GM10248 (cell line): ENCODE measurements around the gene BHLHE23.

Source experiments
- CTCF ChIA-PET: fragments of 300-600 bp; sonication (Branson Sonifier 250); formaldehyde crosslinking; extraction: SDS; loops from one replicate; lab custom pipeline; 2021; ENCODE audit warnings: antibody characterized with exemption; lab: Yijun Ruan, JAX
- POLR2A ChIA-PET: fragments of 350-650 bp; sonication (Branson Sonifier 250); formaldehyde crosslinking; extraction: SDS; loops from one replicate; lab custom pipeline; 2020; ENCODE audit warnings: antibody characterized with exemption; lab: Yijun Ruan, JAX
- DNase-seq: peaks from one replicate; pipeline ENCODE4 v3.0.0; 2012; ENCODE audit errors: extremely low spot score
- TF ChIP-seq, protein P1 (sequence below): IDR thresholded peaks from 2 replicates; pipeline ENCODE4 v1.5.1; 2012; ENCODE audit warnings: mild to moderate bottlenecking, low read depth; ENCODE audit errors: extremely low read depth, missing control alignments, control extremely low read depth

Gene BHLHE23

DNA sequence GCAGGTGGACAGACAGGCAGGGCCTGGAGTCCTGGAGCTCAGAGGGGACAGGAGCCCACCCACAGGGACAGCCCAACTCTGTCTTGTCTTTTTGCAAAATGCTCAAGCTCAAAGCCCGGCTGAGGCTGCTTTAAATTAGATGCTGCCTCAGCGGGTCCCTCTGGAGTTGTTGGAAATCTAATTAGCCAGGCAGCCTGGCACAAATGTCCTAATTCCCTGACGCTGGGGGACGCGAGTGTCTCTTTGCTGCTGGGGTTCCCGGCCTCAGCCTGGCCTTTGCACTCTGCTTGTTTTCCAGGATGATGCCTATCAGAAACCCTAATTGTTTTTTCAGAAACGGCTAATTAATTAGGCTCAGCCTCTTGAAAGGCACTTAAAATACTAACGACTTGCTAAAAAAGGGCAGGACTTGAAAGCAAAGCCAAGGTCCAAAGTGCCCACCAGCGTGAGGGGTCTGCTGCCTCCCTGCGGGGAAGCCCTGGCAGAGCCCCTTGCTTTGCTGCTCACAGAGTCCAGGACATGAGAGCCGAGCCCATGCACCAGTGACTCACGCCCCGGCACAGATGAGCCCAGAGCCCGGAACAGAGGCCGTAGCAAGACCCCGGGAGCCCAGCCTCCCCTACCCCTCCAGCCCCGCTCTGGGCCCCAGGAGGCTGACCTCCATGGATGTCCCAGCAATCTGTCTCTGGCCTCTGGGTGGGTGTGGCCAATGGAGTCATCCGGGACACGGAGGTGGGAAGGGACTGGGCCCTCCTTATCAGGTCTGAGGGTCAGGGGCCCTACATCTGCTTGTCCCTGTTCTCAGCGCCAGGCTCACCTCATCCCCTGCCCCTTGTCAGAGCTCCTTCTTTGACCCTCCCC, 46.0 kb upstream of the BHLHE23 start:
- TF ChIP-seq, protein P1, sequence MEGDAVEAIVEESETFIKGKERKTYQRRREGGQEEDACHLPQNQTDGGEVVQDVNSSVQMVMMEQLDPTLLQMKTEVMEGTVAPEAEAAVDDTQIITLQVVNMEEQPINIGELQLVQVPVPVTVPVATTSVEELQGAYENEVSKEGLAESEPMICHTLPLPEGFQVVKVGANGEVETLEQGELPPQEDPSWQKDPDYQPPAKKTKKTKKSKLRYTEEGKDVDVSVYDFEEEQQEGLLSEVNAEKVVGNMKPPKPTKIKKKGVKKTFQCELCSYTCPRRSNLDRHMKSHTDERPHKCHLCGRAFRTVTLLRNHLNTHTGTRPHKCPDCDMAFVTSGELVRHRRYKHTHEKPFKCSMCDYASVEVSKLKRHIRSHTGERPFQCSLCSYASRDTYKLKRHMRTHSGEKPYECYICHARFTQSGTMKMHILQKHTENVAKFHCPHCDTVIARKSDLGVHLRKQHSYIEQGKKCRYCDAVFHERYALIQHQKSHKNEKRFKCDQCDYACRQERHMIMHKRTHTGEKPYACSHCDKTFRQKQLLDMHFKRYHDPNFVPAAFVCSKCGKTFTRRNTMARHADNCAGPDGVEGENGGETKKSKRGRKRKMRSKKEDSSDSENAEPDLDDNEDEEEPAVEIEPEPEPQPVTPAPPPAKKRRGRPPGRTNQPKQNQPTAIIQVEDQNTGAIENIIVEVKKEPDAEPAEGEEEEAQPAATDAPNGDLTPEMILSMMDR = no peak
- no peak for DNase-seq
- POLR2A ChIA-PET = no interaction called here
- CTCF ChIA-PET = no interaction called here

DNA sequence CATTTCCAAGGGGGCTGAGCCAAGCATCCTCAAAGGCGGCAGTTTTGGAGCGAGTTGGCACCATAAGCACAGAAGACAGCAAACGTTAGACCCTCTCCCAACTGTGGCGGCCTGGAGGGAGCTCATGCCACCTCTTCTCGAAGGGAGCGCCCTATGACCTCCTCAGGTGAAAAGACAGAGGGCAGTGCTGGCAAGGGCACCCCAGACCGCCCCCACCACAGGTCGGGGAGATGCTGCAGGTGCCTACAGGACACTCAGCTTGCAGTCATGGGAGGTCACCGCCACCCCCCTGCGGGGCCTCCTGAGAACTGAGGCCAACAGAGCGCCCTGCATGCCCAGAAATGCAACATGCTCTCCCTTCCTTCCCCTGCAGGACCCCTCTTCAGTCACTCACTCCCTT, 45.1 kb upstream of the BHLHE23 start:
- DNase-seq = no peak
- ChIA-PET CTCF (no interaction called here), POLR2A (no interaction called here)
- TF ChIP-seq, protein P1 = no peak

DNA sequence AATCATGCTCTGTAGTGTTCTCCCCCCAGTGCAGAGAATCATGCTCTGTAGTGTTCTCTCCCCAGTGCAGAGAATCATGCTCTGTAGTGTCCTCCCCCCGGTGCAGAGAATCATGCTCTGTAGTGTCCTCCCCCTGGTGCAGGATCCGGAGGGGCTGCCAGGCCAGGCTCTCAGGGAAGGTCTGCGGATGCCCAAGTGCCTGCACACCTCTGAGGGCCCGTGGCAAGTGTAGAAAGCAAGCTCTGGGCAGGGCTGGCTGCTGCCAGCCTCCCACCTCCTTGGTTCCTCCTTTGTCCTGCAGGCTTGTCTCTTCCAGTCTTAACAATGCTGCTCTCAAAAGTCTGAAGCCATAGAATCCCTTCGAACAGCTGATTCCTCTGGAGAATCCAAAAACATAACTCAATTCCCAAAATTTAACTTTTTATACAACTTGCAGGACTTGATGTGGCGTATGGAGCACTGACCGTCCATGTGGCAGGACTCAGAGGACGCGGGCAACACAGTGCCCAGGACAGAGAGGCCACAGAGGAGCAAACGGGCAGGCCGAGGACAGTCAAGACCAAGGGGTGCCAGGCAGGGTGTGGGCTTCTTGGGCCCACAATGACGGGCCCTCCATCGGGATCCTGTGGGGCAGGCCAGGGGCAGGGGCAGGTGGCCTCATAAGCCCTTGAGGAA, 44.6 kb upstream of the BHLHE23 start:
- CTCF ChIA-PET = no interaction called here

DNA sequence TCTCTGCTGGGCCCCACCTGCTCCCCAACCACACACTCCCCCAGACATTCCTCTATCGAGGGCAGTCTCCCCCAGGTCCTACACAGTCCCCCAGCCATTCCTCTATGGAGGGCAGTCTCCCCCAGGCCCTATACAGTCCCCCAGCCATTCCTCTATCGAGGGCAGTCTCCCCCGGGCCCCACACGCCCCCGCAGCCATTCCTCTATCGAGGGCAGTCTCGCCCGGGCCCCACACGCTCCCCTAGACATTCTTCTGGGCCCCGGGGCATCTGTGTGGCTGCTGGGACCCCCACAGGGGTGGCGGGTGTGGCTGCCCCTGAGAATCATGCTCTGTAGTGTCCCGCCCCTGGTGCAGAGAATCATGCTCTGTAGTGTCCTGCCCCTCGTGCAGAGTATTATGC, 43.6 kb upstream of the BHLHE23 start:
- ChIA-PET POLR2A (no interaction called here), CTCF (no interaction called here)
- TF ChIP-seq, protein P1 = no peak
- no peak for DNase-seq

More for the DNA sequence above, 44.6 kb upstream of the BHLHE23 start:
- TF ChIP-seq, protein P1 = no peak
- POLR2A ChIA-PET = no interaction called here
- no peak for DNase-seq

DNA sequence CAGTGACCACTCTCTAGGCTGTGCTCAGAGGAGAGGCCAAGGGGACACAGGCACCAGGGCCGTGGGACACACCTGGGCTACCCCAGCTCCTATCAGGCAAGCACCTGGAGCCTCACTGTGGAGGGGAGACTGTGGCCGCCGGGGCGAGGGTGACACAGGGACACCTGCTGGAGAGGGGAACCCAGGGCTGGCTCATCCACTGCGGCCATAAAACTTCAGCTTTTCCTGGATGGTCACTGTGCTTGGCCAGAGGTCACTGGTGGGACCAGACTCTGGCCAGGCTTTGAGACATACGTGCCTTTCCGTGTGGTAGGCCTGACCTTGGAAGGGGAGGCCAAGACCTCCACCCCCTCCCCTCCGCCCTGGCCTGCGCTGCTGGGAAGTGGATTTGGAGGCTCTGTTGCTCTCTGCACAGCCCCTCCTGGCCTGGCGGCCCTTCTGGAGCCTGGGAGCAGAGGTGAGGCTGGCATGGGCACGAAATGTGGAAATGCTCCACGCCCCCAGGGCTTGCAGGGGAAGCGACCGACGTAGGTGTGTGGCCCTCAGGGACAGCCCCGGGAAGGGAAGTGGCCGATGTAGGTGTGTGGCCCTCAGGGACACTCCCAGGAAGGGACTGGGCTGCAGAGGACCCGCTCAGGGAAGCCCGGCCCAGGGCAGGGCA, 42.9 kb upstream of the BHLHE23 start:
- TF ChIP-seq, protein P1 = no peak
- POLR2A ChIA-PET = no interaction called here
- CTCF ChIA-PET = no interaction called here
- DNase-seq = no peak

DNA sequence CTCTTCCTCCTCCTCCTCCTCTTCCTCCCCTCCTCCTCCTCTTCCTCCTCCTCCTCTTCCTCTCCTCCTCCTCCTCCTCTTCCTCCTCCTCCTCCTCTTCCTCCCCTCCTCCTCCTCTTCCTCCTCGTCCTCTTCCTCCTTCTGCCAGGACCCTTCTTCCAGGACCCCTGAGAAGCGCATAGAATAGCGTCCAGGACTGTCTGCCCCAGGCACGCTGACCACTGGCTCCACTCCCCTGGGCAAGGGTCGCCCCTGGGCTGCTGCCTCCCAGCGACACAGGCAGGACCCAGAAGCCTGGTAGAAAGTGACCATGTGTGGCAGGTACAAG, 42.4 kb upstream of the BHLHE23 start:
- TF ChIP-seq, protein P1 = no peak
- POLR2A ChIA-PET = no interaction called here
- CTCF ChIA-PET = no interaction called here
- no peak for DNase-seq
